ENCODE data around the gene BTBD1. TPM values are rescaled to one million over a fixed set of nuclear protein-coding genes. Genes with fewer than 3 reads are reported as not detected.

The BTBD1 gene
- 58.4 and 60.3 TPM in 2 replicates for total RNA-seq

DNA sequence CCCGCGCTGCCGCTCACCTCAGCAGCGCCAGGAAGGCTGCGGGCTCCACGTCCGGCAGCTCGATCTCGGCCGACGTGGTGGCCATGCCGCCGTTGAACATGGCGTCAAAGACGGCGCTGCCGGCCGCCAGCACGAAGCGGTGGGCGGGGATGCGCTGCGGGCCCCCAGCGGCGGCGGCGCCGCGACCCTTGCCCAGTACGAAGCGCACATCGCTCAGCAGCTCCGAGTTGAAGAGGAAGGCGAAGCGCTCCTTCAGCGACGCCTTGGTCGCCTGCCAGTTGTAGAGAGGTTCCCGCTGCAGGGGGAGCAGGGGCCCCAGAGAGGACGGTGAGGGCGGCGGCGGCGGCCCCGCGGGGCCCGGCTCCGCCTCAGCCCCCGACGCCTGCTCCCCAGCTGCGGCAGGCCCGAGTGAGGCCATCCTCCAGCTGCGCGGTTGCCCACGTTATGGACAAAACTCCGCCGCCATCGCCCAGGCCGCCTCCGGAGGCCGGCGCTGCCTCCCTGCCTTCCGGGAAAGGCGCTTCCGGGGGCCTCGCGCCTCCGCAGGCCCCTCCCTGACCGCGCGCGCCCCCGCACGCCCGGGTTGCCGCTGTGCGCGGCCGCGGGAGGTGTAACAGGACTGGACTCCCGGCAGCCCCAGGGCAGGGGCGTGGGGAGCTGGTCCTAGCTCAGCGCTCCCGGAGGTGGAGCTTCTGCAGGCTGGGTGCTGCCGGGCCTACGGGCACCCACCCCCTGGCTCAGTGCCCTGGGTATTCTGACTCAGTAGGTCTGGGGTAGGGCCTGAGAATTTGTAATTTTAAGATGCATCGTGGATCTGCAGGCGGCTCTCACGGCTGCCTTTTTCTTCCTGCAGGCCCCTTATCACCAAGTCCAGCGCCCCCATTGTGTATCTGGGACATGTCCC, at the start of gene BTBD1:
Gene BTBD1, minus strand, starts transcription at position 519 of the 904 bp plus-strand sequence. Its CDS starts 101 bp downstream, at position 418.
- intact Hi-C loops (cut with micrococcal nuclease): loop anchor here (1.0 to 5.0 kb wide), 8 partner anchors 56 to 1020 kb away; partner anchors contain the start of genes AP3B2, C15orf40, HDGFL3 and MEX3B

DNA sequence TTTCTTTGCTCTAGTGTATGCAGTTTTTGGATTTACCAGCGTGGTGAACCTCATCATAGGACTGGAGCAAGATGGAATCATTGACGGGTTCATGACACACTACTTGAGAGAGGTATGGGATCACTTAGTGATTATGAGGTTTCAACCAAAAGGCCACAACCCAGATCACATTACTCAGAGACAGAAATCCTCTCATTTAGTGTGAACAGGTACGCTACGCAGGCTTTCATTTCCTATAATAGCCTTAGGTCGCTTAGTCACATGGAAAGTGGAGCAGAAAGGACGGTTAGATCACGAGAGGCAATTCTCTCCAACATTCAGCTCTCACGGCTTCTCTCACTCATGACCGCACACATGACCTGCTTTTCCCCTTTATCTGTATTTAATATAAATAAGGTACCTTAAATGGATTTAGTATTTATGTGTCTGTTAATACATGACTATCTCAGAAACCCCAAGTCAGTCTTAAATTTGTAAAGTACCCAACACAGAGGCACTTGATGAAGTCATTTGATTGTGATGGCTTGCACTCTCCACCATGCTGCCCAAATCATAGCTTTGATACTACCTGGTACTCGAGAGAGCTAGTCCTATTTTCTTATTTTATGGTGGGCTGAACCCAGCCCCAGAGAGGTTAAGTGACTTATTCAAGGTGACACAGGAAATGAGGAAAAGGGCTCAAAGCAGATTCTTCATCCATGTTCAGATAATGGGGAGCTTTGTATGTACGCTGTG, 48.9 kb upstream of the BTBD1 start:
- intact Hi-C loops (cut with micrococcal nuclease): no loop called here

DNA sequence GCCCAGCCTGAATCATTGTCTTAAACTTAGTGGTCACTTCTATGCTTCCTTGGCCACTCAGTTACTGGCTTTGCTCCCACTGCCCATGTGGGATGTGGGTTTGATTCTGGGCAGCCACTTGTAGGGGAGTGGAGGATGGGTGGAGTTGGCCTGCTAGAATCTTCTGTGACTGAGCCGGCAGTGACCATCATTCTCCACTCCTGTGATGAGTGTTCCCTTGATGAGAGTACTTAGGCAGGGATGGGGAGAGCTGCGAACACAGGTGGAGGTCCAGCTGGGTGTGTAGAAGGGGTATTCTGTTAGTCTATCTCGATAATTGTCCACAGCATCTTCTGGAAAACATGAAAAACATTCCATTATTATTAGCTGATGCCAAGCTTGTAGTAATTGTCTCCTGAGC, 48.4 kb upstream of the BTBD1 start:
- intact Hi-C loops (cut with micrococcal nuclease): no loop called here

DNA sequence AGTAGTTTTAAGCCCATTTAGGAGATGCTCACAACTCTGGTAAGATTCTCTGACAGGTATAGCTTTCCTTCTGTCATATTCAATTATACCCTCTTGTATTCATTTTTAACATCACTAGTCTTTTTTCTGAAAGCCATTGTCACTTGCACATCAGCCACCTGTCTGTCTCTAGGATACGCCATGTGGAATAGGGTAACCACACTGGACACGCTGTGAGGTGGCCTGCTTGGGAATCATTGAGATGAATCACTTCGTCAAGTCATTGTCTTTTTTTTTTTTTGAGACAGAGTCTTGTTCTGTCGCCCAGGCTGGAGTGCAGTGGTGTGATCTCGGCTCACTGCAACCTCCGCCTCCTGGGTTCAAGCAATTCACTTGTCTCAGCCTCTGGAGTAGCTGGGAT, 47.8 kb upstream of the BTBD1 start:
- intact Hi-C loops (cut with micrococcal nuclease): no loop called here

DNA sequence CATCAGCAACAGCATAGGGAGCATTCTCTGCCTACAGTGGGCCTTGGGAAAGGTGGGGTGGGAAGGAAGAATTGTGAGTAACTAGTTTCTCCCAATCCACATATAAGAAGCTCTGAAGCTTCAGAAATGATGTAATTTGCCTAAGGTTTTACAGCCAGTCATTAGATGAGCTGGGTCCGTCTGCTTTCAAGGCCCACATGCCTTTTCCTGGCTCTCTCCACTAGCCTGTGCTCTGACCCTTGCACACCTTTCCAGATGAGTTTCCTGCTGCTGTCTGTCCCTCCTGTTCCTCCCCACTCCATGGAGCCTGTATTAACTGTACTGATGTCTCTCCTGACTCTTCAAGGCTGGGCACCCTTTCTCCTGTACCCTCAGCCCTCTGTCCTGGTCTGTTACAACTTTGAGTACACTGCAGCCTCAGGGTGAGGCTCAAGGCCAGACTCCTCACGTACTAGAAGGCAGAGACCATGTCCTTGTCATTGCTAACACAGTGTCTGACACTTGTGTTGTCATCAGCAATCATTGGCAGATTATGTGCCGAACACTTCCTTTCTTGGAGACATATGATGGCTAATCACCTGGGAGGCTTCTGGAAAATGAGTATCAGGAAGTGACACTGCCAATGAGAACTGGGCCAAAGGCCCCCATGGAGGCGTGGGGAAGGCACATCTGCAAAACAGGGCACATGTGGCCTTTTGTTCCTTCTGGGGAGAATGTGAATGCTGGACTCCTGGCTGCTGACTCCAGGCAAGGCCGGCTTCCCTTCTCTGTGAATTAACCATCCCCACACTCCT, 47.0 kb upstream of the BTBD1 start:
- intact Hi-C loops (cut with micrococcal nuclease): no loop called here

DNA sequence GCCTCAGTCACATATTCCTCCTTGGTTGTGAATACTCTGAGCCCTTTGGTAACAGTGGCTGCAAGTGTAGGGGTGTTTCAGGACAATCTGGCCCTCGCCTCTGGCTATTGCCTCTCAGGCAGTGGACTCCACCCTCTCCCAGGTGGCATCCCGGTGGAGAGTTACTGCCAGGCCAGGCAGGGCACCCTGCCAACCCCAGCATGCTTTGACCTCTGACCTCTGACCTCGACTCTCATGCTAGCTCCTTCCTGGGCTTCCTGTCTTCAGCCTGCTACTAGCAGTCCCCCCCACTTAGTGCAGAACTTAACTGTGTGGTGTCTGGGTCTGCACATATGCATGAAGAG, 45.9 kb upstream of the BTBD1 start:
- intact Hi-C loops (cut with micrococcal nuclease): no loop called here

DNA sequence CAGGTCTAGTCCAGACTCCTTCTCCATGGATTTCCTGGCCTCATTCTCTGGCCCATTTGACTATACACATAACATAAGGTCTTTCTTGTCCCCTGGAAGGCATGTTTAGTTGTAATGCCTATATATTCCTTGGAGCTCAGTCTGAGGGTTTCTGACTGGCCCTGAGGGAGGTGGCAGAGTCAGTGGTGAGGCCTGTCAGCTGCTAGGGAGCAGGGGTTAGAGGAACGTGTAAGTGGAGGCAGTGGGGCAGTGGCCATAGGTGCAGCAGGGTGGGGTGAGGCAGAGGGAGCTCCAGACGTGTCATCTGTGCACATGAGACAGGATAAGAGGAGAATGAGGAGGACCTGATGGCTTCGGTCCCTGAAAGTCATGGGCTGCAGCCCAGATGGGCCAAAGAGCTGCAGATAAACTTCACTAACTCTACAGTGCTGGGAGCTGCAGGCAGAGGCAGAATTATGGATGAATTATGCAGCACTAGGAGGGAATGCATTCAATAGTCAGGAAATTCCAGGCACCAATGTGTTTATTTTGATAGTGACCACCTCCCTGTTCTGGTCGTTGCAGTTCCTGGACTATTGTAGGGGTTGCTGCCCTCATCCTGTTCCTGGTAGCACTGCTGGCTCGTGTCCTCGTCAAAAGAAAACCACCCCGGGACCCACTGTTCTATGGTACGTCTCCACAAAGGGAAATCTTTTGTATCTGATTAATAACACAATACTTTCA, 45.3 kb upstream of the BTBD1 start:
- intact Hi-C loops (cut with micrococcal nuclease): no loop called here

DNA sequence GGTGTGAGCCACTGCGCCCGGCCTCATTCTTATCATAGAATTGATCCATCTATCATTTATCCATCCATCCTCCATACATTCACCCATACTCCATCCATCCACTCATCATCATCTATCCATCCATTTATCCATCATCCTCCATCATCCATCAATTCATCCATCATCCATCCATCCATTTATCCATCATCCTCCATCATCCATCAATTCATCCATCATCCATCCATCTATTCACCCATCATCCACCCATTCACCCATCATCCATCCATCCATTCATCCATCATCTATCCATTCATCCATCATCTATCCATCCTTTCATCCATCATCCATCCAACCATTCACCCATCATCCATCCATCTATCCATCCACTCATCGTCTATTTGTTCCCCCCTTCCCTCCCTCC, 44.1 kb upstream of the BTBD1 start:
- intact Hi-C loops (cut with micrococcal nuclease): no loop called here

DNA sequence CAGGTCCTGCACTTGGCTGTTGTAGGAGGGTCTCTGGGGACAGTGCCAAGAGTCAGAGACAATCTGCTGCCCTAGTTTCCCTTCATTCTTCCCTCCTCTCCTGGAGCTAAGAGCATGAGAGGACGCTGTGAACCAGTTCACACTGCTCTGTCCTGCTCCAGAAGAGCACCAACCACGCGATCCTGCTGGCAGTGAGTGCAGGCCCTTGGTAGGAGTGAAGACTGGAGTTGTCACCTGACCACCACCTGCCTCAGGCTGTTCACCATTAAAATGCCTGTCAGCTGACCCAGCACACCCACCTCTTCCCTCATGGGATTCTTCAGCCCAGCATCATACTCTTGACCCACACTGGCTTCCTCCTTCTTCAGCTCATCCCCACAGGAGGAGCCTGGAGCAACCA, 43.3 kb upstream of the BTBD1 start:
- intact Hi-C loops (cut with micrococcal nuclease): no loop called here

DNA sequence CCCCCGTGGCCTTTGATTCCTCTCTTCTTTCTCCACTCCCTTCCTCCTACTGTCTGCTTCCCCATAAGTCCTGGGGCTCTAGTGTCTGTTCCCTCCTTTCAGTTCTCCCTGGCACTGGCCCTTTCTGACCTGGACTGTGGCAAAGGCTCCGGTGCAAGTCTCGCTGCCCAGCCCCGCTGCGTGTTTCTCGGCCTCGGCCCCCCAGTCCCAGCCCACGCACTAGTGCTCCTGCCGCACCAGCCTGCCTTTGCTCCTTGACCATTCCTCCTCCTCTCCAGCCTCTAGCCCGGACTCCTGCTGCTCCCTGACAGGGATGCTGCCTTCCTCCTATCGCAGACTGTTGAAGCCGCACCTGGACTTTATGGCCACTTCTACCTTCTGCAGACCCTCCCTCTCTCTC, 42.5 kb upstream of the BTBD1 start:
- intact Hi-C loops (cut with micrococcal nuclease): loop anchor here (2.0 kb wide), 2 partner anchors 53 to 97 kb away; partner anchors contain the start of gene HDGFL3

DNA sequence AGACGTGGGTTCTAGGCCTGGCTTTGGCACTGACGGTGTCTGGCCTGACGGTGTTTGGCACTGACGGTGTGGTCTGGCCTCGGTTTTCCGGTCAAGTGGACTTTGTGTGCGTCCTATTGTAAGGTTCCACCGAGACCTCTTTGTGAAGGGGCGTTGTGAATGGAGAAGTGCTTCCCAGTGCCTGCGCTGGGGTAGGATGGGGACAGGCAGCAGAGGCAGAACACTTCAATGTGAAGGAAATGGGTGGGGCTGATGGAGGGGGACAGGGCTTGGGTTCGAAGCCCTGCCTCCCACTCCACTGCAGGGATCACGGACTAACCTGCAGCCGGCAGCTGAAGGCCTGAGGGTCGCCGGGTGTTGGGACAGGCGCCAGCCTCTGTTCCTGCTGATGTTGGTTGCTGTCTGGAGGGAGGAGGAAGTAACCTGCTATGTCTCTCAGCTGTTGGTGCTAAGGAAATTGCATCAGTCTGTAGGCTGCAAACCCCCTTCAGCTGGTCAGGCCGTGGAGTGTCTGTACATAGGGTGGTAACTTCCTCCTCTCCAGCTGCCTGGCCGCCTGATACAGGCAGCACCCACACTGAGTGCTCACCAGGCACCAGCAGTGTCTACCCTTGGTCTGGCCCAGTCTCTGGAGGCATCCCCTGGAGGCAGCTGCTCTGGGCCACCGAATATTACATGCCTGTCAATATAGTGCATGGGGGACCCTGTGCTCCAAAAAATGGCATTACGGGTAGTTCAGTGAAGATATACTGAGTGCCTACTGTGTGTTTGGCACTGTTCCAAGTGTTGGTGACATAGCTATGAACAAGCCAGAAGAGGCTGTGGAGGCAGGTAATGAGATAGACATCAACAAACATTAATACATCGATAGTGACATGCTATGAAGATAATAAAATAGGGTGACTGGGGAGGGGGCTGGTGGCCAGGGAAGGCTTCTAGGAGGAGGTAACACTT, 41.5 kb upstream of the BTBD1 start:
- intact Hi-C loops (cut with micrococcal nuclease): loop anchor here (1.0 to 2.0 kb wide), 4 partner anchors 43 to 98 kb away; partner anchors contain the start of genes C15orf40 and HDGFL3

DNA sequence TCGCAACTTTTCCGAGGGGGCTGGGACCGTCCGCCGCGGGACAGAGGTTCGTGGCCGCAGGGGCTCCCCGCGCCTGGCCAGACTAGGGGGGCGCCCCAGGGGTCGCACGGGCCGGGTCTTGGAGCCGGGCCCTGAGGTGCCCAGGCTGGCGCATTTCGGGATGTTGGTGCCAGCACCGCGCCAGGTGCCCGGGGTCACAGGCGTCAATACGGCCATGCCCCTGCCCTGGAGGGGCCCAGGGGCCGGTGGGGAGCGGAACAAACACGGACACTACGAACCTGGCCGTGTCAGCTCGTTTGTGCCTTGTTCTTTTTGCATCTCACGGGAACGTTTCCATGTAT, 40.8 kb upstream of the BTBD1 start:
- intact Hi-C loops (cut with micrococcal nuclease): loop anchor here (1.0 to 2.0 kb wide), 4 partner anchors 43 to 99 kb away; partner anchors contain the start of genes C15orf40 and HDGFL3

DNA sequence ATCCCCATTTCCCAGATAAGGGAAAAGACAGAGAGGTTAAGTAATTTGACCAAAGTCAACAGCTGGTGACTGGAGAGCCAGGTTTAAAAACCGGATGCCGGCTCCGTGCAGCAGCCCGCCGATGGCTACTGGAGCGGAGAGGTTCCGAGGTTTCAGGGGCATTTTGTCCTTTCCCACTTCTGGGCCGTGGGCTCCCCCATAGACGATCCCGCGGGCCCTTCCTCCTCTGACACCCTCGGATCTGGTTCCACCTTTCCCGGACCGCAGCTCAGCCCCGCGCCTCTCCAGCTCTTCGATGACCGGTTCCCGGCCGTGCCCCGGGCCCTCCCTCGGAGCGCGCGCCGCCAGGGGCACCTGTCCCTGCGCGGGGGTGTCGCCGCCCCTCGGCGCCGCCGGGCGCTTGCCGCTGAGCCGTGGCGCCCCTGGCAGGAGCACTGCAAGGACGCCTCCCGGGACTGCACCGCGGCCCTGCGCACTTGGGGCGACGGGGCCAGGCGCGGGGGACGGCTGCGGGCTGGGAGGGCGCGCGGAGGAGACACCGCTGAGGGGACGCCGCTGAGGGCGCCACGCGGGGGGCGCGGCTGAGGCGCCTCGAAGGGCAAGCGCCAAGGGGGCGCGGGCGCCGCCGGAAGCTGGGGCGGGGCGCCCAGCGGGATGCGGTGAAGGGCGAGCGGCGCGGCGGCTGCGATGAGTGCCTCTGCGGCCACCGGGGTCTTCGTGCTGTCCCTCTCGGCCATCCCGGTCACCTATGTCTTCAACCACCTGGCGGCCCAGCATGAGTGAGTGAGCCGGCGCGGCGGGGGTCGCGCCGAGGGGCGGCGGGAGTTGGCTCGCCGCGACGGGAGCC, 40.2 kb upstream of the BTBD1 start, which contains the start of gene TM6SF1:
Gene TM6SF1, plus strand, starts transcription at position 652 of the 847 bp plus-strand sequence. Its CDS starts 36 bp downstream, at position 688.
- intact Hi-C loops (cut with micrococcal nuclease): no loop called here

DNA sequence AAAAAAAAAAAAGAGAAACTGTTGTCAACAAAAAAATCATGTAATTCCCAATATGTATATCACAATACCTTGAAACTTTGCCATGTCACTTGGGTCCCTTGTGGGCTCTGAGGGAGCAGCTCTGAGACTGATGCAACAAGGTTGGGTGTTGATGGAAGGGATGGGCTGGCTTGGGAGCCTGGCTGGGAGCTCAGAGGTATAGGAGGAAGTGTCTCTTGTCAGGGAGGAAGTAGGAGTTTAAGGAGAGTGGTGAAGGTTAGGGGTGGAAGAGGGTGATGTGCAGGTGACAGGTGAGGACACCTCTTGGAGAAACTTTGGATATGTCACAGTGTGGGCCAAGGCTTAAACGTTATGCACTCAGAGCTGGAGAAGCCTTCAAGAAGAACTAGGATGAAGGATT, 38.4 kb upstream of the BTBD1 start:
- intact Hi-C loops (cut with micrococcal nuclease): no loop called here

DNA sequence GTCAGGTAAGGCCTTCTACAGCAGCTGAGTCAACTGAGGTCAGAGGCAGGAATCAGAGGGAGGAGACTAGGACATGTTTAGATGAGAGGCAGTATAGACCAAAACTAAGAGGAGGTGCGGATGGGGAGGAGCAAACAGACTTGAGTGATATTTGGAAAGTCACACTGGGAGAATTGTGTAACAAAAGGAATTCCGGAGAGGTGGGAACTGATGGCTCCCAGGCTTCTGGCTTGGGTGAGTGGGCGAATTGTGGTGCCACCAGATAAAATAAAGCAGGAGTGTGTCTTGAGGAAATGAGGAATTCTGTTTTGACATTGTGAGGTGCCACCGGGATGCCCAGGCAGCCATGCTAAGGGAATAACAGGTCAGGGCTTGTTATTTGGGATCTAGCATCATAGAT, 37.1 kb upstream of the BTBD1 start:
- intact Hi-C loops (cut with micrococcal nuclease): no loop called here

DNA sequence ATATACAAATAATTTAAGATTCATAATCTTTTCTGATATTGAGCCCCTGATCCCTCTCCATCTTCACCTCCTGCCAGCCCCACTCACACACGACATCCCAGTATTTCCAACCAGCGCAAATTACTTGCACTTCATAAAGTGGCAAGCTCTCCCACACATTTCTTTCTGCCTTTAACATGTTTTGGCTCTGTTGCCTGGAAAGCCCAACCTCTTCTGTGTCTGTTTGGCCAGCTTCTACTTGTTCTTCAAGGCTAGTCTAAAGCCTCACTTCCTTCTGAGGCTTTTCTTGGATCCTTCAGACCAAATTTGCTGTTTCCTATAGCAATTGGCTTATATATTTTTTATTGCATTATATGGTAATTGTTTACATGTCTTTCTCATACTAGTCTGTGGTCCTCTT, 35.3 kb upstream of the BTBD1 start:
- intact Hi-C loops (cut with micrococcal nuclease): no loop called here

DNA sequence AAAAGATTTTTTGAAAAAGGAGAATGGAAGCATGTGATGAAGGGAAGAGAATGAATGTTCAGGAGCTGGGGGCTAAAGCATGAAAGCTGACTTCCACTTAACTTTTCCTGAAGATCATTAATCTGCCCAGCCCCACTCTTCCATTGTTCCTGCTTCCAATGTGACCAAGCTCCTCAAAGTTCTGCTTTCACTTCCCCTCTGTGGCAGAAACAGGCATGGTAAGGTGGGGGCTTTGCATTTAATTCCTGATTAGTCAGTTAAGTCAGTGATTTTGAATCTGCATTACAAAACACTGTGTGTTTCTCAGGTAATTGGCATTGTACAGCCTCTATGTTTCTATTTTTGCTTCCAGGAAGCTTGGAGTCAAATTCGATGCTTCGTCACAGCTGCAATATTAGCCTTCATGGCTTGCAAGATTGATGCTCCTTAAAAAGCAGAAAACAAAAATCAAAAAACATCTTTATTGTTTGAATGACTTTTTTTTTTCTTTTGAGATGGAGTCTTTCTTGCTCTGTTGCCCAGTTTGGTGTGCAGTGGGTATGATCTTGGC, 33.1 kb upstream of the BTBD1 start:
- intact Hi-C loops (cut with micrococcal nuclease): no loop called here

DNA sequence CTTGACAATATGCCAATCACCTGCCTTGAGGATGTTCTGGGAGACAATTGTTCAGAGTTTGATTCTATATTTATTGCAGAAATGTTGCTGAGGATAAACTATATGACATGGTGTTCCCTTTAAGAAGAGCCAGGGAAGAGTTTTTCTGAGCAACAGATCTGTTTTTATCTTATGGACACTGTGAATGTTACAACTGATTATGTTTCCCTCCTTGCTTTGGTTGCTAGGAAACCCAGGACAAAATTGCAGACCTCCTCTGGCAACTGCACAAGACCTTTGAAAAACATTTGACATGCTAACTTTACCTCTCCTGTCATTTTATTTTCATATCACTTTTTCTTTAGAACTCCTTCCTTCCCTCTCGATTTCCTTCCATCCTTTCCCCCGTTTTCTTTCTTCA, 32.2 kb upstream of the BTBD1 start:
- intact Hi-C loops (cut with micrococcal nuclease): no loop called here

All from T-helper 1 cell treated with Interleukin-12 subunit alpha and Interleukin-12 subunit beta and Interleukin-4 antibody, amounts not matched to agents 30 ng/mL and 1 ng/mL, for 36 hours (primary cell).